Measurements from ENCODE around the gene STK17A. TPM values are rescaled to one million over a fixed set of nuclear protein-coding genes. Genes with fewer than 3 reads are reported as not detected.
"Not testable (repeated sequence)": the region's sequence is repeated elsewhere in the genome, so short reads cannot be mapped to it uniquely, and the experiment has no call there.

The STK17A gene
- total RNA-seq, 1 donor from 2014 or later = 18.7 TPM

GRCh38 chr7:43568529-43568928 lies 14.4 kb upstream of the STK17A start:
- peak; percentile 70 to 84 for DNase-seq (ENCODE audit: low read depth in 2 of 2)

DNA sequence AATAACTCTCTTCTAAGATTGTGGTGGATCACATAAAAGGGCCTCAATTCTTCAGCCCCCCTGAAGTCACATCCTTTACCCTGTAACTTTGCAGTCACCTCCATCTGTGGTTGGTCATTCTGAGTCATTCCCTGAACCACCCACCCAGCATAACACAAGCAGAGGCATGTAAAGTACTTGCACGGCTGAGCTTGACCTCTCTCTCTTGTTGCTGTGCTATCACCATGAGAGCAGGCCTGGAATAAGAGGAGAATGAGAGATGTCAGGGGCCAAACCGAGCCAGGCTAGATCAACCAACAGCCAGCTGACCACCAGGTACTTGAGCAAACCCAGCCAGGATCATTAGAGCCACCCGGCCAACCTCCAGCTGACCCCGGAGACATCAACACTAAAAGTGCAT lies 13.5 kb upstream of the STK17A start:
- peak in 1 of 2 donors; percentile 81 for DNase-seq (ENCODE audit: low read depth in 2 of 2)

DNA sequence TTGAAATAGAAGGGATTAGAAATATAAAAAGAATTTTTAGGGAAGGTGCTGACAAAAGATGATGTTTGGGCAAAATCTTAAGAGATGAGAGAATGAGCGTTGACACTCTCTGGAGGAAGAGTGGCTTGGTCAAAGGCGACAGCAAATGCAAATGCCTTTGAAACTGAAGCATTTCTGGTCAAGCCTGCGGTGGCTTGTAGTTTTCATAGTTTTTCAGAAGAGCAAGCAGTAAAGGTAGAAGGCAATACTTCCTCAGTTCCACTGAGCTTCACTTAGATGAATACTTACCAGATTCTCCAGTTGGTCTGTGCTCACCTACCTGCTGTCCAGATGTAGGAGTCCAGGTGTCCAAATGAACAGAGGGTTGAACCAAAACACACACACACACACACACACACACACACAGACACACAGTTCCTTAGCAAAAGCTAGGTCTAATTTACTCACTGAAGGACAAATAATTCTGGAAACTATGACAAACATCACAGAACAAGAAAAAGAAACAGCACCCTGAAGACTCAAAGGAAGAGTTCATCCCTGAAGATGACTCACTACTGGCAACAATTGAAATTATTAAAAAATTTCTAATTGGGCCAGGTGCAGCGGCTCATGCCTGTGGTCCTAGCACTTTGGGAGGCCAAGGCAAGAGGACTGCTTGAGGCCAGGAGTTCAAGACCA lies 12.1 kb upstream of the STK17A start:
- no peak for DNase-seq (ENCODE audit: low read depth in 2 of 2)

DNA sequence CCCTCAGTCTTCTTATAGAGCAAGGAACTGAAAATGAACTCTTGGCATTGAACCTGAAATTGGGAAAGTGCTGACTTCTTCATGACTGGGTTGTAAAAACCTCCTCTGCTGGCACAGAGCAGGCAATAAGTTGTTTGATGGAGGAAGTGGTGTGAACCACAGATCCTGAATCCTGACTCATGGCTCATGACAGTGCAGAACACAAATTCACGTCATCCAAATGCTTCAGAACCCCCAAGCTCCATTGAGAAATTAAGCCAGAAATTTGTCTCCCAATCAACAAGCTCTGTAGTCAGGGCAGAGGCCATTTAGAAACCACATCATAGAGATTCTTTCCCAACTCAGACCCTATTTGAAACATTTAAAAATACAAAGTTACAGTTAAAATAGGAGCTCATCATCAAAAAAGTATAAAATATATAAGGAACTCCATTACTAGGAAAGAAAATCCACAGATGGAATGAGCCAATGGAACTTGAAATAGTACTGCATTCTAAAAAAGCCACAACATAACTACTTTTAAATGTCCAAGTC lies 10.3 kb upstream of the STK17A start:
- DNase-seq (ENCODE audit: low read depth in 2 of 2) = peak; percentile 81 to 97

DNA sequence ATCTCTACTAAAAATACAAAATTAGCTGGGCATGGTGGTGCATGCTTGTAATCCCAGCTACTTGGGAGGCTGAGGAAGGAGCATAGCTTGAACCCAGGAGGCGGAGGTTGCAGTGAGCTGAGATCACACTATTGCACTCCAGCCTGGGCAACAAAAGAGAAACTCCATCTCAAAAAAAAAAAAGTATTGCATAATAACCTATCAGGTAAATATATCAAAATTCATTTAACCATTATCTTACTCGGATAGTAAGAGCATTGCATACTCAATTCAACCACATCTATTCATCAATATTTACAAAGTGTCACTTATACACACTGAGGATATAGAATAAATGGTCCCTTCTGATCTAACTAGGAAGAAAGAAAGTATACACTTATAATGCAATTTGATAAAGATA lies 9.1 kb upstream of the STK17A start:
- not testable (repeated sequence) for DNase-seq (ENCODE audit: low read depth in 2 of 2)

GRCh38 chr7:43575506-43575905 lies 7.4 kb upstream of the STK17A start:
- no peak for DNase-seq (ENCODE audit: low read depth in 2 of 2)

GRCh38 chr7:43576241-43576640 lies 6.7 kb upstream of the STK17A start:
- DNase-seq (ENCODE audit: low read depth in 2 of 2) = no peak

GRCh38 chr7:43577485-43577951 lies 5.4 kb upstream of the STK17A start:
- no peak for DNase-seq (ENCODE audit: low read depth in 2 of 2)

DNA sequence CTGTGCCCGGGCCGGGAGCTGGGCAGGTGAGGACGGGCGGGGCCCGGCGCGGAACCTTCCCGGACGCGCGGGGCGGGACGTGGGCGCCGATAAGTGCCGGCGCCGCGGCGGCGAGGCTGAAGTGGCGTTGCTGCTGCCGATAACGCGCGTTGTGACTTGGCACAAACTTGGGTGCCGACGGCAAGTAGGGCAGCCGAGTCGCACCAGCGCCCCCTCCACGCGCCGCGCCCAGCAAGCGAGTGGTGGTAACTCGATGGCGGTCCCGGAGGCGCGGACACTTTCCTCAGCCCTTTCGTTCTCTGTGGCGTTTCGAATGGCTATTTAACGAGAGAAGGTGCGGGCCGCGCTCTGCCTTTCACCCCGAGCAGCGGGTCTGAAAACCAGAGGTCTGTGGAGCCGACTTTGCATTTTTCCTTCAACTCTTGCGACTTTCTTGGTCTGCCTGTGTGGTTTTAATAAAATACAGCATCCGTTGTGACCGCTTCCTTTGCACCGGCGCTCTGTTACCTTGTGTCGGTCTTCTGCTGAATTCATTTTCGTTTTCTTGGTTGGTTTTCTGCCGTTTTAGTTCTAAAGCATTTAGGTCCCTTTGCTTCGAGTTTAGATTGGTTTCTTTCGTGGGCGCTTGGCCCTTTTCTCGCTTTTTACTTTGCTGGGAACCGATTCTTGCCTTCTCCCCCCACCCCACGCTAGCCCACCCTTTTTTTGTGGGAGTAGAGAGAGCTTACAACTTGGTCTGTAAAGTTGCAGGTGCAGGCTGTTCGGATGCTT lies 701 bp downstream of the STK17A start:
- DNase-seq (ENCODE audit: low read depth in 2 of 2) = peak; percentile 68 to 69

DNA sequence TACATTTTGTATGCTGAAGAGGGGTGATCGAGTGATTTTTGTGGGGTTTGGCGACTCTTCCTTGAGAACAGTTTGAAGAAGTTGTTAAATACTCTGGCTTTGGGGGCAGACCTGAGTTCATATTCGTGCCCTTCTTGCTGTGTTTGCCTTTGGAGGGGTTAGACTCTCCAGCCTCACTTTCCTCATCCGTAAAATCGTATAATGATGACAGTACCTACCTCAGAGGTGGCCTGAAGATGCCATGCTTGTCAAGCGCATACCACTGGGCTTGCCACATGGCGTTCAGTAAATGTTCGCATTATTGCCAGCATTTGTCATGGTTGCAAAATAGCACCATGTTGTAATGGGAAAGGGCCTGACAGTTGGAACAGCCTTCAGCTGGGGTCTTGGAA lies 1.3 kb downstream of the STK17A start:
- DNase-seq (ENCODE audit: low read depth in 2 of 2) = peak; percentile 57 to 77

GRCh38 chr7:43584733-43585132 lies 1.8 kb downstream of the STK17A start:
- not testable (repeated sequence) for DNase-seq (ENCODE audit: low read depth in 2 of 2)

DNA sequence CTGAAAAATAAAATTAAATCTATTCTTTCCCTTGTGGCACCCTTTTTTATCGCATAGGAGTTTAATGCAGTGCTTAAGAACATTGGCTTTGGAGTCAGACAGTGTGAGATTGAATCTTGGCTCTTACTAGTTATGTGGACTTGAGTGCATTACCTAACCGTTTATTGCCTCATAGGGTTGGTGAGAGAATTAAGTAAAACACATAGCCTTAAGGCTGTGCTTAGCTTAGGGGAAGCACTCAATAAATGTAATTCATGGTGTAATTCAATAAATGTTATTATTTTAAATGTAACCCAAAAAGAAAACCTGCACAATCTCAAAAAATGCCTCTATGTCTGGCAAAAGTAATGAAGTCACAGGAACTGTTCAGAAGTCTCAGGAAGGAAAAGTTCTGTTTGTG lies 2.7 kb downstream of the STK17A start:
- DNase-seq (ENCODE audit: low read depth in 2 of 2) = peak in 1 of 2 donors; percentile 62

GRCh38 chr7:43586251-43586900 lies 3.5 kb downstream of the STK17A start:
- DNase-seq (ENCODE audit: low read depth in 2 of 2) = peak; percentile 36 to 71

DNA sequence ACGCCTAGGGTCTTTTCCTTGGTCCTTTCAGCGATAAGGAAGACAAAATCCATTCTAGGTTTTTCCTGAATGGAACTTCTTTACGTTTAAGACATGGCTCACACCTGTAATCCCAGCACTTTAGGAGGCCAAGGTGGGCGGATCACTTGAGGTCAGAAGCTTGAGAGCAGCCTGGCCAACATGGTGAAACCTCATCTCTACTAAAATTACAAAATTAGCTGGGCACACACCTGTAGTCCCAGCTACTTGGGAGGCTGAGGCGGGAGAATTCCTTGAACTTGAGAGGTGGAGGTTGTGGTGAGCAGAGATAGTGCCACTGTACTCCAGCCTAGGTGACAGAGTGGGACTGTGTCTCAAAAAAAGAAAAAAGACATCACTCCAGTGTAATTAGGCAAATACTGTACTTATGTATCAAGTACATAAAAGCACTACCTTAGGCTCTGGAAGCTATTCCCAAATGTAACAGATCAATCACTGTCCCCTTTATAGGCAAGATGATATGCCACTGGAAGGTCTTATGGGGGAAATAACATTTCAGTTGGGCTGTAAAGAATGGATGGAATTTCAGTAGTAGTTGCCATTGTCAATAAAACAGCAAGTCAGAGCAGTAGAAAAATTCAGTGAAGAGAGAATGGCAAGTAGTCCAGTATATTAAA lies 5.7 kb downstream of the STK17A start:
- peak in 1 of 2 donors; percentile 24 for DNase-seq (ENCODE audit: low read depth in 2 of 2)

GRCh38 chr7:43589133-43589478 lies 6.2 kb downstream of the STK17A start:
- no peak for DNase-seq (ENCODE audit: low read depth in 2 of 2)

DNA sequence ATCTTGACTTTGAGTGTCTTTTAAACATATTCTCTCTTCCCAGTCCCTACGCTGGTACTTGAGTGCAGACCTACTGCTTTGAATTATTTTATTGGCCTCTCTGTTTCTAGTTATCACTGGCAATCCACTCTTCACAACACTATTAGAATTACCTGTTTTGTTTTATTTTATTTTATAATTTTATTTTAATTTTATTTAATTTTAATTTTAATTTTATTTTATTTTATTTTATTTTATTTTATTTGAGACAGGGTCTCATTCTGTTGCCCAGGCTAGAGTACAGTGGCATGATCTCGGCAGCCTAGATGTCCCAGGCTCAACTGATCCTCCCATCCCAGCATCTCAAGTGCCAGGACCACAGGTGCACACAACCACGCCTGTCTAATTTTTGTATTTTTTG lies 6.8 kb downstream of the STK17A start:
- DNase-seq (ENCODE audit: low read depth in 2 of 2) = no peak

- no peak for DNase-seq (ENCODE audit: low read depth in 2 of 2)
Measured at GRCh38 chr7:43590862-43591557, 8.1 kb downstream of the STK17A start.

DNA sequence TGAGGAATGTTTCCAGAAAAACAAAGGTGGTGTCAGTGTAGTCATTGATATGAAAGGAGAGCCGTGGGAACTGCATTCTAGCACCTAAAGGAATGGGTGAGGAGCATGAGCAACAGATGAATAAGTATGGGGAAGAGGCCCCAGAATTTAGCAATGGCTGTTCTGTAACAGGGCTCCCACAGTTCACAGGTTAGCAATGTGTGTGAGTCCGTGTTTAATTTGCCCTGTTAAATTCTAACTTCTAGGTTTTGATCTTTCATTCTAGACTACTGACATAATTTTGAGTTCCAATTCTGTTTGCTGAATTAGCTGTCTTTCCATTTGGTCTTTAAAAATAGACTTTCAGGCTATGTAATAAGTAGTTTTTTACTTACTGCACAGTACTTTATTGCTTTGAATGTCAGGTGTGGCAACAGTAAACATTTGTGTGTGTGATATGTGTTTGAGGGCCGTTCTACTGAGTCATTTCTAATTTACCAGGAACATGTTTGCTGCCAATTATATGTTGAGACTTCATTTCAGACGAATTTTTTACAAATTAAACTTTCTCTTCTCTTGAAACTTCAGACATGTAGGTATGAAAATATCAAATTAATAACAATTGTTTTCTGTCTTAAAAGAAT lies 8.8 kb downstream of the STK17A start:
- DNase-seq (ENCODE audit: low read depth in 2 of 2) = no peak

DNA sequence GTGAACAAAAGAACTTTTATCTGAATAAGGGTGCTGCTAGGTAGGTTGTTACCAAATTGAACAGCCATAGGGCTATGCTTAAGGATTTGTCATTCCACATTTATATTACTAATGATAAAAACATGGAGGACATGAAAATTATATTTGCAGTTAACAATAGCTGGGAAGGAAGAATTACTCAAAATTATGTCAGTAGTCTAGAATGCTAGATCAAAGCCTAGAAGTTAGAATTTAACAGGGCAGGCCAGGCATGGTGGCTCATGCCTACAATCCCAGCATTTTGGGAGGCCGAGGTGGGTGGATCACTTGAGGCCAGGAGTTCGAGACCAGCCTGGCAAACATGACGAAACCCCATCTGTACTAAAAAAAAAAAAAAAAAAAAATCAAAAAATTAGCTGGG lies 9.4 kb downstream of the STK17A start:
- DNase-seq (ENCODE audit: low read depth in 2 of 2) = no peak

DNA sequence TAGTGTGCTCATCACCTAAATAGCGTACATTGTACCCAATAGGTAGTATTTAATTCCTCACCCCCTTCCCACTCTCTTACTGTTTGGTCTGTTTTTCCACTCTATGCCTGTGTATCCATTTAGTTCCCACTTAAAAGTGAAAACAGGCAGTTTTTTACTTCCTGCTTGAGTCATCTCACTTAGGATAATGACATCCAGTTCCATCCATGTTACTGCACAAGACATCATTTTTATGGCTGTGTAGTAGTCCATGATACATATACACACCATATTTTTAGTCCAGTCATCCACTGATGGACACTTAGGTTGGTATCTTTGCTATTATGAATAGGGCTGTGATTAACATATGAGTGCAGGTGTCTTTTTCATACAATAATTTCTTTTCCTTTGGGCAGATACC lies 10.1 kb downstream of the STK17A start:
- DNase-seq (ENCODE audit: low read depth in 2 of 2) = peak; percentile 22 to 38

DNA sequence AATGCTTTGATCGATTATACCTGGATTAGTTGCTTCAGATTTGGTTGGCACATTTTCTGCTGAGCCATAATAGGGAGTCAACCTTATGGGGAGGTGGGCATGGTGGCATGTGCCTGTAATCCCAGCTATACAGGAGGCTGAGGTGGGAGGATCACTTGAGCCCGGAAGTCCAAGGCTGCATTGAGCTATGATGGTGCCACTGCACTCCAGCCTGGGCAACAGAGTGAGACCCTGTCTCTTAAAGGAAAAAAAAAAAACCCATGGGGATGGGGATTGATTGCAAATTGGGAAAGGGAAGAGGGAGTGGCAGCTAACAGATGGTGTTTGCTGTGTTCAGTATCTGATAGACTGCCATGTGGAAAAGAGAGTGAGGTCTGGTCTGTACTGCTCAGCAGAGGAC lies 11.1 kb downstream of the STK17A start:
- DNase-seq (ENCODE audit: low read depth in 2 of 2) = no peak
